SK-N-SH treated with all-trans-retinoic acid at 6 μM for 48 hours (cell line): ENCODE measurements around the gene SPP1.

Experiments used
- CREB5 ChIP-seq: fragments of 250-450 bp; sonication (Bioruptor Pico); IDR thresholded peaks from 2 replicates; pipeline ENCODE4 v1.5.1; 2020; ENCODE audit warnings: low read depth, mild to moderate bottlenecking, moderate library complexity
- ISL1 ChIP-seq: fragments of 250-450 bp; sonication (Bioruptor Pico); IDR thresholded peaks from 2 replicates; pipeline ENCODE4 v2.1.2; 2022; ENCODE audit warnings: mild to moderate bottlenecking, moderate library complexity
- TF ChIP-seq, protein P1 (sequence below): fragments of 250-450 bp; sonication (Bioruptor Pico); IDR thresholded peaks from 2 replicates; pipeline ENCODE4 v1.5.1; 2021; ENCODE audit warnings: mild to moderate bottlenecking, moderate library complexity

GRCh38 chr4:88007304-88008121 is 32.0 kb downstream of the SPP1 start, which contains the start of gene PKD2:
- TF ChIP-seq CREB5 (no peak), ISL1 (no peak)
- TF ChIP-seq, protein P1, sequence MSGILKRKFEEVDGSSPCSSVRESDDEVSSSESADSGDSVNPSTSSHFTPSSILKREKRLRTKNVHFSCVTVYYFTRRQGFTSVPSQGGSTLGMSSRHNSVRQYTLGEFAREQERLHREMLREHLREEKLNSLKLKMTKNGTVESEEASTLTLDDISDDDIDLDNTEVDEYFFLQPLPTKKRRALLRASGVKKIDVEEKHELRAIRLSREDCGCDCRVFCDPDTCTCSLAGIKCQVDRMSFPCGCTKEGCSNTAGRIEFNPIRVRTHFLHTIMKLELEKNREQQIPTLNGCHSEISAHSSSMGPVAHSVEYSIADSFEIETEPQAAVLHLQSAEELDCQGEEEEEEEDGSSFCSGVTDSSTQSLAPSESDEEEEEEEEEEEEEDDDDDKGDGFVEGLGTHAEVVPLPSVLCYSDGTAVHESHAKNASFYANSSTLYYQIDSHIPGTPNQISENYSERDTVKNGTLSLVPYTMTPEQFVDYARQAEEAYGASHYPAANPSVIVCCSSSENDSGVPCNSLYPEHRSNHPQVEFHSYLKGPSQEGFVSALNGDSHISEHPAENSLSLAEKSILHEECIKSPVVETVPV (CRISPR knock-in tag), result no peak
